ENCODE data around the gene VSNL1. TPM values are rescaled to one million over a fixed set of nuclear protein-coding genes. Genes with fewer than 3 reads are reported as not detected.

VSNL1 gene
- total and polyA plus RNA-seq, 11 donors: 2.6 to 26.3 (median 19.3) TPM

GRCh38 chr2:17688600-17688999 is 148.1 kb downstream of the VSNL1 start:
- Histone ChIP-seq H3K4me1 (no peaks in the 10 kb centered on the region), H3K9me3 (peaks cover 0 to 5% (median 0%) of the 10 kb centered on the region in 12 donors), H3K36me3 (peaks cover 0 to 73% (median 59%) of the 10 kb centered on the region in 9 donors), H3K4me3 (no peak overlapping the region), H3K27ac (no peak overlapping the region), H3K27me3 (no peaks in the 10 kb centered on the region)
- intact Hi-C loops (cut with DNase I): no loop called here
- DNase-seq (no peak), ATAC-seq (no peak)
- TF ChIP-seq CTCF (IDR thresholded peaks at IDR 0.05) (no peak), POLR2A (IDR thresholded peaks at IDR 0.05) (no peak)
- 86 to 92% (median 90%) methylated on average over 1 of the region's 1 CpG for WGBS, 4 donors

- H3K27ac ChIP-seq: no peak overlapping the region
- no peaks in the 10 kb centered on the region for H3K4me1 ChIP-seq
- DNase-seq (no peak), ATAC-seq (no peak)
- intact Hi-C loops (cut with DNase I): no loop called here
- TF ChIP-seq POLR2A (IDR thresholded peaks at IDR 0.05): no peak
- no peak for TF ChIP-seq CTCF (IDR thresholded peaks at IDR 0.05)
- H3K4me3 ChIP-seq: no peak overlapping the region
- WGBS, 4 donors: 89 to 92% (median 91%) methylated on average over 6 of the region's 6 CpGs
- peaks cover 0 to 5% (median 0%) of the 10 kb centered on the region in 12 donors for H3K9me3 ChIP-seq
- H3K27me3 ChIP-seq: no peaks in the 10 kb centered on the region
- H3K36me3 ChIP-seq: peaks cover 0 to 75% (median 61%) of the 10 kb centered on the region in 9 donors
These were observed 148.5 kb downstream of the VSNL1 start for GRCh38 chr2:17689010-17689409.

GRCh38 chr2:17690776-17691175 is 150.3 kb downstream of the VSNL1 start:
- intact Hi-C loops (cut with DNase I): no loop called here
- ATAC-seq (no peak), DNase-seq (no peak)
- WGBS, 4 donors: 96 to 98% (median 97%) methylated on average over 7 of the region's 7 CpGs
- Histone ChIP-seq H3K27ac (no peak overlapping the region), H3K36me3 (peaks cover 0 to 83% (median 73%) of the 10 kb centered on the region in 9 donors), H3K4me1 (no peaks in the 10 kb centered on the region), H3K27me3 (no peaks in the 10 kb centered on the region), H3K4me3 (no peak overlapping the region), H3K9me3 (peaks cover 0 to 5% (median 0%) of the 10 kb centered on the region in 12 donors)
- no peak for TF ChIP-seq CTCF (IDR thresholded peaks at IDR 0.05)
- TF ChIP-seq POLR2A (IDR thresholded peaks at IDR 0.05): no peak

Other genes with a start within 250 kb of the VSNL1 start
- under 1 TPM in 8 of 9 donors, not detected in 1; 0.07 to 0.19 (median 0.16) TPM for gene RAD51AP2, start 22.3 kb upstream of the VSNL1 start, total RNA-seq
- gene RAD51AP2, start 22.3 kb upstream of the VSNL1 start, polyA plus RNA-seq: under 1 TPM in 1 of 2 donors, not detected in 1; 0.08 TPM
- gene SMC6, start 213.1 kb downstream of the VSNL1 start, total RNA-seq: 10 to 100 TPM; 10.1 to 14.7 (median 12.7) TPM
- gene SMC6, start 213.1 kb downstream of the VSNL1 start, polyA plus RNA-seq: 1 to 10 TPM; 5.9 to 7.0 TPM
- gene GEN1, start 213.4 kb downstream of the VSNL1 start, total RNA-seq: 1 to 10 TPM; 2.4 to 8.8 (median 3.1) TPM
- gene GEN1, start 213.4 kb downstream of the VSNL1 start, polyA plus RNA-seq: 1 to 10 TPM; 1.0 to 1.8 TPM